22Rv1 (cell line): ENCODE data around the gene SUSD6.

ENCODE experiments used
- ZFX ChIP-seq: fragments of 450-650 bp; IDR thresholded peaks from 2 replicates; pipeline ENCODE4 v1.6.1; 2017; ENCODE audit warnings: antibody characterized with exemption, borderline replicate concordance
- TF ChIP-seq, protein P1 (sequence below): fragments of 450-650 bp; IDR thresholded peaks from 2 replicates; pipeline ENCODE4 v1.5.1; 2017; ENCODE audit warnings: mild to moderate bottlenecking

DNA sequence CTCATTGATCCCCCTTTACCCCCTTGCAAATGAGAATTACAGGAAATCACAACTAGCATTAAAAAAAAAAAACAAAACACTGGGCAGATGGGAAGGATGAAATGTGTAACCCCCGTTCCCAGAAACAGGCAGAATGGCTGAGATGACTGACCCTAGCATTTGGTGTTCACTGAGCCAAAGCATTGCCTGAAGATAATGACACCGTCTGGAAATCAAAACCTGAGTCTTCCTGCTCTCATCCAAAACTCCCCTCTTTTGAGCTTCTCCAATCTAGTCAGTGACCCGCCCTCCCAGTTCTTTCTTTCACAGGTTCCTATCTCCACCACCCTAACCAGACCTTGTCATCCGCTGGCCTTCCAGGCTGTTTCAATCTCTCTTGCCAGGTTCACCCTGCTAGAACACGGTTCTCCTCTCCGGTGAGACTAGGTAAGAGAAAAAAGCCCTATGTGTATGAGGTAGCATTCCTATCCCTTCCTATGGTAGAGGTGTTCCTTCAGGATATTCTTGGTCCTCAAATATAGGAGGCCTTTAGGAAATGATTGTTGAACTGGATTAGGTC is 21.3 kb downstream of the SUSD6 start:
- TF ChIP-seq, protein P1, sequence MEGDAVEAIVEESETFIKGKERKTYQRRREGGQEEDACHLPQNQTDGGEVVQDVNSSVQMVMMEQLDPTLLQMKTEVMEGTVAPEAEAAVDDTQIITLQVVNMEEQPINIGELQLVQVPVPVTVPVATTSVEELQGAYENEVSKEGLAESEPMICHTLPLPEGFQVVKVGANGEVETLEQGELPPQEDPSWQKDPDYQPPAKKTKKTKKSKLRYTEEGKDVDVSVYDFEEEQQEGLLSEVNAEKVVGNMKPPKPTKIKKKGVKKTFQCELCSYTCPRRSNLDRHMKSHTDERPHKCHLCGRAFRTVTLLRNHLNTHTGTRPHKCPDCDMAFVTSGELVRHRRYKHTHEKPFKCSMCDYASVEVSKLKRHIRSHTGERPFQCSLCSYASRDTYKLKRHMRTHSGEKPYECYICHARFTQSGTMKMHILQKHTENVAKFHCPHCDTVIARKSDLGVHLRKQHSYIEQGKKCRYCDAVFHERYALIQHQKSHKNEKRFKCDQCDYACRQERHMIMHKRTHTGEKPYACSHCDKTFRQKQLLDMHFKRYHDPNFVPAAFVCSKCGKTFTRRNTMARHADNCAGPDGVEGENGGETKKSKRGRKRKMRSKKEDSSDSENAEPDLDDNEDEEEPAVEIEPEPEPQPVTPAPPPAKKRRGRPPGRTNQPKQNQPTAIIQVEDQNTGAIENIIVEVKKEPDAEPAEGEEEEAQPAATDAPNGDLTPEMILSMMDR, result no peak
- no peak for TF ChIP-seq ZFX
